ENCODE data around the gene CCNB2.
"Not testable (repeated sequence)": the region's sequence is repeated elsewhere in the genome, so short reads cannot be mapped to it uniquely, and the experiment has no call there.

CCNB2 gene

GRCh38 chr15:59104912-59105732 is at the start of gene CCNB2:
Gene CCNB2, plus strand, starts transcription at chr15:59105146. Its CDS starts 123 bp downstream, at chr15:59105269.
- peak; percentile 94 to 98 for DNase-seq

- no peak for DNase-seq
Observed at GRCh38 chr15:59059076-59059597, 45.8 kb upstream of the CCNB2 start.

DNA sequence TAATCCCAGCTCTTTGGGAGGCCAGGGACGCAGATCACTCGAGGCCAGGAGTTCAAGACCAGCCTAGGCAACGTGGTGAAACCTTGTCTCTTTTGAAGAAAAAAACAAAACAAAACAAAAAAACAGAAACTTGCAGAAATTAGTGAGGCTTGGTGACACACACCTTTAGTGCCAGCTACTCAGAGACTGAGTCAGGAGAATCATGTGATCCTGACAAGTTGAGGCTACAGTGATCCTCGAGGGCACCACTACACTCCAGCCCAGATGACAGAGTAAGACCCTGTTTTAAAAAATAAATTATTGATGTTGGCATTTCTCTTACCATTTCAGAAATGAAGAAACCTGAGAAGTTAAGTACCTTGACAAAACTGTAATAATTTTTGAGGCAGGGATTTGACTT is 44.6 kb upstream of the CCNB2 start:
- no peak for DNase-seq

DNA sequence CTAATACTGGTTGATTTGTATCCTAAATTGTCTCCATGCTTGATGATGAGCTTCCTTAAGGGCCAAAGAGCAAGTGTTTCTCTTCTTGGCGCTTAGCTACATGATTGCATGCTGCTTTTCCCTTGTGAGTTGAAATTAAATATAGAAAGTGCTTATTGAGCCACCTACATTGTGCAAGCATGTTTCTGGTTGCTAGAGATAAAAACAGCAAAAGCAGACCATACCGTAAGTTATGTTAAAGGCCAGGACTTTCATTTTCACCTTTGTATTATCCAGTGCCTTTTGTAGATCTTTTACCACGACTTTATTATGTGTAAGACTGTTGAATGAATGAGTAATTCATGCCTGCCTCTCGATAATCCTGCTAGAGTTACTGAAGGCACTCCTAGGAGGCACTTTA is 41.9 kb upstream of the CCNB2 start:
- peak in 1 of 2 donors; percentile 52 for DNase-seq

DNA sequence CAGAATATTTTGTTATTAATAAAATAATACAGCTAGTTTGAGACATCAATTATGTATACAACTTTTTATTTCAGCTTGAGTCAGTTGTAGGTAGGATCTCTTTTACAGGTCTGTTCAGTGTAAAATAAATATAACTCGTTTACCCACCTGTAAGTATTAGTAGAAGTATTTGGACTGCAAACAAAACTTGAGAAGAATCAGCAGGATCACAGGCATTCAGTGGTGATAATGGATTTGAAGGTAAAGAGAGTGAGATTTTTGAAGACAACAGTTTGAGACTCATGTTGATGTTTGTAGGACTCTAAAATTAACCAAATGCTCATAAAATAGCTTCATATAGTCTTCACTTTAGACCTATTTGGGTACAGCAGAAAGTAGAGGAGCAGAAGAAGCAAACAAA is 35.5 kb upstream of the CCNB2 start:
- no peak for DNase-seq

- no peak for DNase-seq
Observed at GRCh38 chr15:59074607-59075006, 30.3 kb upstream of the CCNB2 start.

GRCh38 chr15:59087731-59088130 is 17.2 kb upstream of the CCNB2 start:
- DNase-seq = no peak

DNA sequence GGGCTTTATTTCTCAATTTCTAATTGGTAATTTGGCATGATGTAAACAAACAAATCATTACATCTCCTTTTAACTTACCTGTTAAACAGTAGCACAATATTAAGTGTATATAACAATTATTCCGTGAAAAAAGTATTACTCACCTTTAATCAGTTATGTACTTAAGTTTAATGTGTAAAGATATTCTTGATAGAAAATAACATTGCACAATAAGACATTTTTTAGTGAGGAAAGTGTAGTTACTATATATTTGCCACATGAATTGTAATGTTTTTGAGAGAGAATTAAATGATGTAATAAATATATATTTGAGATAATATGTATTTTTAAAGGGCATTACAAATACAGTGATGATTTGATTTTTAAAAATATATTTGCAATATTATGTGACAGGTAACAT is 10.9 kb upstream of the CCNB2 start:
- DNase-seq = no peak

- no peak for DNase-seq
Observed at GRCh38 chr15:59096429-59096828, 8.5 kb upstream of the CCNB2 start.

GRCh38 chr15:59099162-59099685 is 5.7 kb upstream of the CCNB2 start:
- no peak for DNase-seq

GRCh38 chr15:59104602-59104911 is 389 bp upstream of the CCNB2 start:
- DNase-seq = no peak

DNA sequence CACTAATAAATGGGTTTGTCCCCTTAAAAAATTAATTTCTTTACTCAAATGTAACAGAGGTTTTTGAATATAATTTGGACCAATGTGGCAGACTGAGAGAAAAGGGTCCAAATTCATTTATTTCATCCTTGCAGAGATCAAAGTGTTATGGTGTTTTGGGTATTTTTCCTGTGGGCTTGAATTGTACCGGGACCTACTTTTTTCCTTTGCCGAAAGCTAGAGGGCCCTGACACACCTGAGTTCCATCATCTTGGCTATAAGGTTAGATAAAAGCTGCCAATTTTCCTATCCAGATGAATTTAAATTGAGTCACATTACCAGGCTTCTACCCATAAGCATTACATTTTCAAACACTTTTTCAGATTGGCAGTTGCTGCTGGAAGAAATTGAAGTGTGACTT is 908 bp downstream of the CCNB2 start:
- DNase-seq = no peak

- no peak for DNase-seq
Observed at GRCh38 chr15:59111251-59111650, 6.3 kb downstream of the CCNB2 start.

DNA sequence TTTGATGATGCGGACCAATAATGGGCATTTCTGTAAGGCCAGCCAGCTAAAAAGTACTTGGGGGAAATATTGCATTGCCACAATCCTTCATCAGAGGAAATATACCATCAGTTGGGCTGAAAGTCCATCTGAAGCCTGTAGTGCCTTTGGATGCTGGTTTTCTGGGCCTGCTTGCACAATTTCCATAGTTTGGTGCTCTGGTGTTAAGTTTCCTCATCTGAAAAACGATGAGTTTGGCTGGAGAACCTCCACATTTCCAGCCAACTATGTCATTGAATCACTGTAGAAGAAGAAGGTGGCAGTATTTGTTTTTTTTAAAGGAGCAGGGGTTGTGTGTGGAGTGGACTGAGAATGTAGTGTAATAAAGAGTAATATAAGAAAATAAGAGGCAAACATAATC is 10.1 kb downstream of the CCNB2 start:
- DNase-seq = no peak

DNA sequence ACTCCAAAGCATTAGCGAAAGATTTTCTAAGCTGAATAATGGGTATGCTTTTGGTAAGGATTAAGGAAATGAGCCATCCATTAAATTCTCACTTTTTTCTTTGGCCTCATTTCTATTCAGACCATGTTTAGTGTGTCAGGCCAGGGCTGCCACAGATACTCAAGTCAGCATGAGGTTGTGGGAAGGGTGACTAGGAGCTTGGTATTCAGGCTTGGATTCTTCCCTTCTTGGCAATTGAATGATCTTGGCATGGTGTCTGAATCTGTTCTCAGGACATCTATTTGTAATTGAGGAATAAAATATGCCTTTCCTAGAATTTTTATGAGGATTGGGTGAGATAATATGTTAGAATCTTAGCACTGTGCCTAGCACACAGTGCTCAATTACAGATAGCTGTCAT is 11.2 kb downstream of the CCNB2 start:
- DNase-seq = no peak

GRCh38 chr15:59116771-59117170 is 11.8 kb downstream of the CCNB2 start:
- DNase-seq = no peak

DNA sequence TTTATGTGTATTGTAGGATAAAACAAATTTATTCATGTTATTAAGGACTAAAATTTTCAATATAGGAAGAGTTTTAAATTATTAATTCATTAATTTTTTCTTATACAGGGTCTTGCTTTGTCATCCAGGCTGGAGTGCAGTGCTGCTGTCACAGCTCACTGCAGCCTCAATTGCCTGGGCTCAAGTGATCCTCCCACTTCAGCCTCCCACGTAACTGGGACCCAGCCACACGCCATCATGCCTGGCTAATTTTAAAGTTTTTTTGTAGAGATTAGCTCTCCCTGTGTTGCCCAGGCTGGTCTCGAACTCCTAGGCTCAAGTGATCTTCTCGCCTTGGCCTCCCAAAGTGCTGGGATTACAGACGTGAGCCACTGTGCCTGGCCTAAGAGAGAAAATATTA is 14.7 kb downstream of the CCNB2 start:
- DNase-seq = no peak

DNA sequence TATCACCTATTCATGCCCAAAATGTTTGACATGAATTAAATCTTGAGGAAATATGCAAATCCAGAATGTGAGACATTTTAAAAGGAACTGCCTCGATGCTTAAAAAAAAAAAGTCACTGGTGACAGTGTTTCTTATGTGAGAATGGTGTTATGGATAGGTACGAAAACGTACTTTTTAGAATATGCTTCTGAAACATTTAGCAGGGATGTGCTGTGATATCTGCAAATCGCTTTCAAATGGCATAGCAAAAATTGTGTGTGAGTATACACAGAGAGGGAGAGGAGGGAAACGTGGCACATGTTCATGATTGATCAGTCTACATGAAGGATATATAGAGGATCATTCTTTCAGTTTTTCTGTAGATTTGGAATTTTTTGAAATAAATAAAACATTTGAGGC is 16.0 kb downstream of the CCNB2 start:
- DNase-seq = no peak

- no peak for DNase-seq
Observed at GRCh38 chr15:59124261-59124660, 19.3 kb downstream of the CCNB2 start.

GRCh38 chr15:59125683-59126082 is 20.7 kb downstream of the CCNB2 start:
- not testable (repeated sequence) for DNase-seq

GRCh38 chr15:59127255-59127654 is 22.3 kb downstream of the CCNB2 start:
- peak; percentile 15 to 40 for DNase-seq

GRCh38 chr15:59131456-59131855 is 26.5 kb downstream of the CCNB2 start:
- DNase-seq = no peak

- DNase-seq = no peak
Observed at GRCh38 chr15:59131969-59132562, 27.1 kb downstream of the CCNB2 start.

DNA sequence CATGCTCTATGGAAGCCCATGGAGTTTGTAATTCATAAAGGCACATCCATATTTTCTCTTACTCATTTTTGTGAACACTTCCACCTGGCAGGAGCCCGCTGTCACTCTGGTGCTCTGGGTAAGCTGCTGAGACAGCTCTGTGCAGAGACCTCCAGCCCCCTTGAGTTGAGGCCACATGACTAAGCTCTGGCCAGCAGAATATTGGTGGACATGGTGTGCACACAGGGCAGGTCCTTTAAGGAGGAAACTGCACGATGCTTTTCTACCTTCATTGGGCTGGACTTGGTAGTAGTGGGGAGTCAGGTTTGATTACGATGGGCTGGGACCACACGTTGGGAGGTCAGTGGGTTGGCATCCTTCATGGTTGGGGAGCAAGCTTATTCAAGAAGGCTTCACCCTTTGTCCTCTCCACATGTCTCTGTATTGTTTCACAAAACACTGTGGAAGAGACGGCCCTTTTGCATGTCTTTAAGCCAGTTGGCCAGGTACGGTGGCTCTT is 29.0 kb downstream of the CCNB2 start:
- DNase-seq = no peak

All from inflammatory macrophage treated with lipopolysaccharide for 1 hour (primary cell).